Glutamatergic neuron (in vitro differentiated cells): ENCODE results near the gene IGSF9. TPM values are rescaled to one million over a fixed set of nuclear protein-coding genes. Genes with fewer than 3 reads are reported as not detected.

Experiments
- DNase-seq: peaks from one replicate; pipeline ENCODE4 v3.0.0; 2022
- H3K27ac Mint-ChIP-seq: one replicate; pipeline ENCODE4 v1.8.0; 2020; ENCODE audit warnings: mild to moderate bottlenecking, mixed read lengths, inconsistent platforms; ENCODE audit not compliant: unreplicated experiment
- H3K27me3 Mint-ChIP-seq: one replicate; pipeline ENCODE4 v1.8.0; 2020; ENCODE audit warnings: mild to moderate bottlenecking, moderate library complexity, mixed read lengths, inconsistent platforms; ENCODE audit not compliant: unreplicated experiment
- H3K36me3 Mint-ChIP-seq: one replicate; pipeline ENCODE4 v1.8.0; 2020; ENCODE audit warnings: mild to moderate bottlenecking, mixed read lengths, inconsistent platforms; ENCODE audit not compliant: unreplicated experiment
- H3K4me1 Mint-ChIP-seq: one replicate; pipeline ENCODE4 v1.8.0; 2020; ENCODE audit warnings: mild to moderate bottlenecking, low read depth, mixed read lengths, inconsistent platforms; ENCODE audit not compliant: unreplicated experiment
- H3K4me3 Mint-ChIP-seq: one replicate; pipeline ENCODE4 v1.8.0; 2020; ENCODE audit warnings: mild to moderate bottlenecking, mixed read lengths, inconsistent platforms; ENCODE audit not compliant: unreplicated experiment
- H3K9me3 Mint-ChIP-seq: one replicate; pipeline ENCODE4 v1.8.0; 2020; ENCODE audit warnings: mild to moderate bottlenecking, moderate library complexity, mixed read lengths, inconsistent platforms; ENCODE audit not compliant: unreplicated experiment
- CTCF ChIP-seq: fragments of 200-600 bp; sonication (generic); IDR thresholded peaks from one replicate; pipeline ENCODE4 v1.5.0; 2021; ENCODE audit not compliant: partially characterized antibody, unreplicated experiment
- total RNA-seq: library from RNA; stranded (reverse); fragmentation: NEBNext Ultra II Directional; extraction: Animal tissue kit (Norgen Biotek cat#: 25700); gene quantifications from one replicate; pipeline ENCODE4 v1.2.1, GENCODE V29; 2021; ENCODE audit not compliant: unreplicated experiment

Gene IGSF9
- total RNA-seq, 1 donor from 2014 or later: 23.4 TPM

- Mint-ChIP-seq H3K27ac (no peak overlapping the region), H3K4me1 (no peaks in the 10 kb centered on the region), H3K36me3 (no peaks in the 10 kb centered on the region), H3K9me3 (no peaks in the 10 kb centered on the region), H3K27me3 (no peaks in the 10 kb centered on the region), H3K4me3 (peak overlapping the region; percentile 44)
- TF ChIP-seq CTCF: peak; percentile 54
- peak; percentile 65 for DNase-seq
These were observed 53.9 kb downstream of the IGSF9 start for GRCh38 chr1:159891275-159892157.

GRCh38 chr1:159890390-159890789 is 55.0 kb downstream of the IGSF9 start:
- Mint-ChIP-seq H3K9me3 (no peaks in the 10 kb centered on the region), H3K36me3 (no peaks in the 10 kb centered on the region), H3K27ac (no peak overlapping the region), H3K27me3 (no peaks in the 10 kb centered on the region), H3K4me3 (no peak overlapping the region), H3K4me1 (no peaks in the 10 kb centered on the region)
- DNase-seq: no peak
- TF ChIP-seq CTCF: no peak

- no peak for DNase-seq
- Mint-ChIP-seq H3K27ac (no peak overlapping the region), H3K36me3 (no peaks in the 10 kb centered on the region), H3K27me3 (no peaks in the 10 kb centered on the region), H3K9me3 (no peaks in the 10 kb centered on the region), H3K4me1 (no peaks in the 10 kb centered on the region), H3K4me3 (no peak overlapping the region)
- no peak for TF ChIP-seq CTCF
These were observed 55.6 kb downstream of the IGSF9 start for GRCh38 chr1:159889821-159890252.

- TF ChIP-seq CTCF: no peak
- H3K9me3 Mint-ChIP-seq: no peaks in the 10 kb centered on the region
- DNase-seq: no peak
- no peaks in the 10 kb centered on the region for H3K4me1 Mint-ChIP-seq
- H3K27me3 Mint-ChIP-seq: no peaks in the 10 kb centered on the region
- H3K4me3 Mint-ChIP-seq: no peak overlapping the region
- no peaks in the 10 kb centered on the region for H3K36me3 Mint-ChIP-seq
- no peak overlapping the region for H3K27ac Mint-ChIP-seq
These were observed 56.2 kb downstream of the IGSF9 start for GRCh38 chr1:159889202-159889601.

GRCh38 chr1:159884296-159884695 is 61.1 kb downstream of the IGSF9 start:
- DNase-seq: no peak
- Mint-ChIP-seq H3K4me1 (no peaks in the 10 kb centered on the region), H3K27ac (no peak overlapping the region), H3K27me3 (no peaks in the 10 kb centered on the region), H3K4me3 (no peak overlapping the region), H3K9me3 (no peaks in the 10 kb centered on the region), H3K36me3 (no peaks in the 10 kb centered on the region)
- TF ChIP-seq CTCF: no peak
